ENCODE results near the gene GALNT10. TPM values are rescaled to one million over a fixed set of nuclear protein-coding genes. Genes with fewer than 3 reads are reported as not detected.

GALNT10 gene
- total RNA-seq, 1 donor from 2014 or later, result 27.6 TPM

GRCh38 chr5:154275566-154275965, 85.0 kb downstream of the GALNT10 start:
- H3K36me3 ChIP-seq (ENCODE audit: control insufficient read depth, insufficient read depth, low read length), result no peaks in the 10 kb centered on the region
- H3K4me3 ChIP-seq (ENCODE audit: low read depth, low read length), result no peak overlapping the region
- no peaks in the 10 kb centered on the region for H3K27me3 ChIP-seq (ENCODE audit: control insufficient read depth, insufficient read depth, low read length)
- no peak for DNase-seq (ENCODE audit: low read depth)
- no peak for TF ChIP-seq CTCF (IDR thresholded peaks at IDR 0.05; ENCODE audit: insufficient read depth, low read length, poor library complexity, severe bottlenecking)

GRCh38 chr5:154276261-154276972, 85.9 kb downstream of the GALNT10 start:
- H3K4me3 ChIP-seq (ENCODE audit: low read depth, low read length), result no peak overlapping the region
- no peaks in the 10 kb centered on the region for H3K27me3 ChIP-seq (ENCODE audit: control insufficient read depth, insufficient read depth, low read length)
- no peaks in the 10 kb centered on the region for H3K36me3 ChIP-seq (ENCODE audit: control insufficient read depth, insufficient read depth, low read length)
- DNase-seq (ENCODE audit: low read depth), result no peak
- no peak for TF ChIP-seq CTCF (IDR thresholded peaks at IDR 0.05; ENCODE audit: insufficient read depth, low read length, poor library complexity, severe bottlenecking)

GRCh38 chr5:154276973-154277331, 86.4 kb downstream of the GALNT10 start:
- TF ChIP-seq CTCF (IDR thresholded peaks at IDR 0.05; ENCODE audit: insufficient read depth, low read length, poor library complexity, severe bottlenecking), result no peak
- no peak overlapping the region for H3K4me3 ChIP-seq (ENCODE audit: low read depth, low read length)
- H3K27me3 ChIP-seq (ENCODE audit: control insufficient read depth, insufficient read depth, low read length), result no peaks in the 10 kb centered on the region
- no peak for DNase-seq (ENCODE audit: low read depth)
- H3K36me3 ChIP-seq (ENCODE audit: control insufficient read depth, insufficient read depth, low read length), result no peaks in the 10 kb centered on the region

GRCh38 chr5:154277499-154277898, 87.0 kb downstream of the GALNT10 start:
- DNase-seq (ENCODE audit: low read depth), result no peak
- Histone ChIP-seq H3K4me3 (ENCODE audit: low read depth, low read length) (no peak overlapping the region), H3K27me3 (ENCODE audit: control insufficient read depth, insufficient read depth, low read length) (no peaks in the 10 kb centered on the region), H3K36me3 (ENCODE audit: control insufficient read depth, insufficient read depth, low read length) (no peaks in the 10 kb centered on the region)
- TF ChIP-seq CTCF (IDR thresholded peaks at IDR 0.05; ENCODE audit: insufficient read depth, low read length, poor library complexity, severe bottlenecking), result no peak

- H3K27me3 ChIP-seq (ENCODE audit: control insufficient read depth, insufficient read depth, low read length), result no peaks in the 10 kb centered on the region
- no peak for TF ChIP-seq CTCF (IDR thresholded peaks at IDR 0.05; ENCODE audit: insufficient read depth, low read length, poor library complexity, severe bottlenecking)
- H3K4me3 ChIP-seq (ENCODE audit: low read depth, low read length), result no peak overlapping the region
- no peak for DNase-seq (ENCODE audit: low read depth)
- H3K36me3 ChIP-seq (ENCODE audit: control insufficient read depth, insufficient read depth, low read length), result no peaks in the 10 kb centered on the region
Observed at GRCh38 chr5:154278186-154278585, 87.7 kb downstream of the GALNT10 start.

GRCh38 chr5:154278908-154279307, 88.4 kb downstream of the GALNT10 start:
- no peak for TF ChIP-seq CTCF (IDR thresholded peaks at IDR 0.05; ENCODE audit: insufficient read depth, low read length, poor library complexity, severe bottlenecking)
- DNase-seq (ENCODE audit: low read depth), result no peak
- H3K4me3 ChIP-seq (ENCODE audit: low read depth, low read length), result no peak overlapping the region
- H3K36me3 ChIP-seq (ENCODE audit: control insufficient read depth, insufficient read depth, low read length), result no peaks in the 10 kb centered on the region
- H3K27me3 ChIP-seq (ENCODE audit: control insufficient read depth, insufficient read depth, low read length), result no peaks in the 10 kb centered on the region
